Measurements from ENCODE around the gene NDUFAF7.

- no peak for TF ChIP-seq CTCF (IDR thresholded peaks at IDR 0.05 in 4 of 5, conservative IDR thresholded peaks at IDR 0.05 in 1 of 5)
- TF ChIP-seq POLR2A (IDR thresholded peaks at IDR 0.05): no peak
Measured at GRCh38 chr2:37205689-37206341, 25.6 kb upstream of the NDUFAF7 start.

All from gastrocnemius medialis (tissue), 4 donors.